ENCODE measurements around the gene TRIM44.

The TRIM44 gene

DNA sequence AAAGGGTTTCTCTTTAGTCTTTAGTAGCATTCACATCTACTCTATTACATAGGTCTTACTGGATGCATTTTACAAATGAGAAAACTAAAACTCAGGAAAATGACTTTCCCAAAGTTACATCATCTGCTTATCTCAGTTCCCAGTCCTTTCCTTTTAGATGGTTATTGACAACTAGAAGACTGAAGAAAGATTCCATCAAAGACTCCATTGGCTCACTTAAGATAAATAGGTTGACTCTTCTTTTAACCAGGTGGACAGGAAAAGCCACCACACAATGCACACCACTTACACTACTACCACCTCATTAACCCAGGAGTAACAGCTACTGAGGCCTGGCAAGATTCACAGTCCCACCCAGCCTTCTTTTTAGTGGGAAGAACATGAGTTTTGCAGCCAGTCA lies 123.6 kb downstream of the TRIM44 start:
- Histone ChIP-seq H3K27ac (ENCODE audit: low read depth, low read length) (no peak overlapping the region), H3K79me2 (ENCODE audit: insufficient read depth, low read length) (no peaks in the 10 kb centered on the region), H3K9me3 (ENCODE audit: insufficient read depth, low read length) (no peaks in the 10 kb centered on the region), H3K27me3 (ENCODE audit: low read length) (no peaks in the 10 kb centered on the region), H2AFZ (ENCODE audit: low read depth, low read length, severe bottlenecking) (no peak overlapping the region), H3K4me3 (ENCODE audit: insufficient read depth, low read length, poor library complexity, severe bottlenecking) (no peak overlapping the region), H3K4me2 (ENCODE audit: low read depth, low read length, poor library complexity, severe bottlenecking) (no peak overlapping the region), H4K20me1 (ENCODE audit: low read depth, low read length) (no peaks in the 10 kb centered on the region), H3K36me3 (ENCODE audit: low read length) (no peaks in the 10 kb centered on the region), H3K9ac (ENCODE audit: low read length) (no peak overlapping the region), H3F3A (ENCODE audit: insufficient read depth) (no peaks in the 10 kb centered on the region), H3K9me2 (replicated peaks; ENCODE audit: insufficient read depth, low read length) (no peaks in the 10 kb centered on the region)
- TF ChIP-seq EZH2phosphoT487 (conservative IDR thresholded peaks at IDR 0.05; ENCODE audit: low read length), result no peak
- TF ChIP-seq, protein P1, sequence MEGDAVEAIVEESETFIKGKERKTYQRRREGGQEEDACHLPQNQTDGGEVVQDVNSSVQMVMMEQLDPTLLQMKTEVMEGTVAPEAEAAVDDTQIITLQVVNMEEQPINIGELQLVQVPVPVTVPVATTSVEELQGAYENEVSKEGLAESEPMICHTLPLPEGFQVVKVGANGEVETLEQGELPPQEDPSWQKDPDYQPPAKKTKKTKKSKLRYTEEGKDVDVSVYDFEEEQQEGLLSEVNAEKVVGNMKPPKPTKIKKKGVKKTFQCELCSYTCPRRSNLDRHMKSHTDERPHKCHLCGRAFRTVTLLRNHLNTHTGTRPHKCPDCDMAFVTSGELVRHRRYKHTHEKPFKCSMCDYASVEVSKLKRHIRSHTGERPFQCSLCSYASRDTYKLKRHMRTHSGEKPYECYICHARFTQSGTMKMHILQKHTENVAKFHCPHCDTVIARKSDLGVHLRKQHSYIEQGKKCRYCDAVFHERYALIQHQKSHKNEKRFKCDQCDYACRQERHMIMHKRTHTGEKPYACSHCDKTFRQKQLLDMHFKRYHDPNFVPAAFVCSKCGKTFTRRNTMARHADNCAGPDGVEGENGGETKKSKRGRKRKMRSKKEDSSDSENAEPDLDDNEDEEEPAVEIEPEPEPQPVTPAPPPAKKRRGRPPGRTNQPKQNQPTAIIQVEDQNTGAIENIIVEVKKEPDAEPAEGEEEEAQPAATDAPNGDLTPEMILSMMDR (IDR thresholded peaks at IDR 0.05; ENCODE audit: insufficient read depth, low read length, poor library complexity, severe bottlenecking), result no peak

DNA sequence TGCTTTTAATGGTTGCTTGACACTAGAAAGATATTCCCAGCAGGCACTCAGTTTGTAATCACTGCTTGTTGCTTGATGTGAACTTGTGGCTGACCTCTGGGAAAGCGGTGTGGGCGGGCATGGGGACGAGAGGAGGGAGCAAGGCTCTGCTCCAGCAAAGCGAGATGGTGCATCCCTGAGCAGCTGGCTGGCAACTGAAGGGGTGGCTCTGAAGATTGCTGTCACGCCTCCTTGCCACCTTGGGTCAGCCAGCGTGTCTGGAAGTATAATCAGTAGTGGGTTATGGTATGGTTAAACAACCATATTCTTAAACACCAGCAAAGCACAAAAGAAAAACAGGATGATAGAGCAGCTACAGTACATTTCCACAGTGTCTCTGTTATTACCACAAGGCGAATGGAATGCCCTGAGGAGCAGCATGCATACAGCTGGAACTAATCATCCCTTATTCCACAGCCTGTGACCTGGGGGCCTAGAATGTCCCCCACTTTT lies 124.5 kb downstream of the TRIM44 start:
- H2AFZ ChIP-seq (ENCODE audit: low read depth, low read length, severe bottlenecking), result no peak overlapping the region
- no peak overlapping the region for H3K9ac ChIP-seq (ENCODE audit: low read length)
- no peaks in the 10 kb centered on the region for H3F3A ChIP-seq (ENCODE audit: insufficient read depth)
- no peak overlapping the region for H3K4me3 ChIP-seq (ENCODE audit: insufficient read depth, low read length, poor library complexity, severe bottlenecking)
- H3K9me3 ChIP-seq (ENCODE audit: insufficient read depth, low read length), result no peaks in the 10 kb centered on the region
- H3K9me2 ChIP-seq (replicated peaks; ENCODE audit: insufficient read depth, low read length), result no peaks in the 10 kb centered on the region
- no peaks in the 10 kb centered on the region for H3K27me3 ChIP-seq (ENCODE audit: low read length)
- H3K4me2 ChIP-seq (ENCODE audit: low read depth, low read length, poor library complexity, severe bottlenecking), result no peak overlapping the region
- no peaks in the 10 kb centered on the region for H4K20me1 ChIP-seq (ENCODE audit: low read depth, low read length)
- no peak for TF ChIP-seq EZH2phosphoT487 (conservative IDR thresholded peaks at IDR 0.05; ENCODE audit: low read length)
- TF ChIP-seq, protein P1 (IDR thresholded peaks at IDR 0.05; ENCODE audit: insufficient read depth, low read length, poor library complexity, severe bottlenecking), result no peak
- no peaks in the 10 kb centered on the region for H3K36me3 ChIP-seq (ENCODE audit: low read length)
- H3K79me2 ChIP-seq (ENCODE audit: insufficient read depth, low read length), result no peaks in the 10 kb centered on the region
- H3K27ac ChIP-seq (ENCODE audit: low read depth, low read length), result no peak overlapping the region

- Histone ChIP-seq H3K27ac (ENCODE audit: low read depth, low read length) (no peak overlapping the region), H3K79me2 (ENCODE audit: insufficient read depth, low read length) (no peaks in the 10 kb centered on the region), H3K9ac (ENCODE audit: low read length) (no peak overlapping the region), H3F3A (ENCODE audit: insufficient read depth) (no peaks in the 10 kb centered on the region), H3K36me3 (ENCODE audit: low read length) (no peaks in the 10 kb centered on the region), H2AFZ (ENCODE audit: low read depth, low read length, severe bottlenecking) (no peak overlapping the region), H4K20me1 (ENCODE audit: low read depth, low read length) (no peaks in the 10 kb centered on the region), H3K4me3 (ENCODE audit: insufficient read depth, low read length, poor library complexity, severe bottlenecking) (no peak overlapping the region), H3K9me2 (replicated peaks; ENCODE audit: insufficient read depth, low read length) (no peaks in the 10 kb centered on the region), H3K9me3 (ENCODE audit: insufficient read depth, low read length) (no peaks in the 10 kb centered on the region), H3K27me3 (ENCODE audit: low read length) (no peaks in the 10 kb centered on the region), H3K4me2 (ENCODE audit: low read depth, low read length, poor library complexity, severe bottlenecking) (no peak overlapping the region)
- TF ChIP-seq EZH2phosphoT487 (conservative IDR thresholded peaks at IDR 0.05; ENCODE audit: low read length), result no peak
- TF ChIP-seq, protein P1 (IDR thresholded peaks at IDR 0.05; ENCODE audit: insufficient read depth, low read length, poor library complexity, severe bottlenecking), result no peak
These were observed 125.1 kb downstream of the TRIM44 start for GRCh38 chr11:35787626-35788025.

Data from SU-DHL-6 (cell line).